Measurements from ENCODE around the gene CST9. TPM values are rescaled to one million over a fixed set of nuclear protein-coding genes. Genes with fewer than 3 reads are reported as not detected.
"Not testable (repeated sequence)": the region's sequence is repeated elsewhere in the genome, so short reads cannot be mapped to it uniquely, and the experiment has no call there.

CST9 gene
- total RNA-seq, 1 experiment from 2014 or later, result not detected

DNA sequence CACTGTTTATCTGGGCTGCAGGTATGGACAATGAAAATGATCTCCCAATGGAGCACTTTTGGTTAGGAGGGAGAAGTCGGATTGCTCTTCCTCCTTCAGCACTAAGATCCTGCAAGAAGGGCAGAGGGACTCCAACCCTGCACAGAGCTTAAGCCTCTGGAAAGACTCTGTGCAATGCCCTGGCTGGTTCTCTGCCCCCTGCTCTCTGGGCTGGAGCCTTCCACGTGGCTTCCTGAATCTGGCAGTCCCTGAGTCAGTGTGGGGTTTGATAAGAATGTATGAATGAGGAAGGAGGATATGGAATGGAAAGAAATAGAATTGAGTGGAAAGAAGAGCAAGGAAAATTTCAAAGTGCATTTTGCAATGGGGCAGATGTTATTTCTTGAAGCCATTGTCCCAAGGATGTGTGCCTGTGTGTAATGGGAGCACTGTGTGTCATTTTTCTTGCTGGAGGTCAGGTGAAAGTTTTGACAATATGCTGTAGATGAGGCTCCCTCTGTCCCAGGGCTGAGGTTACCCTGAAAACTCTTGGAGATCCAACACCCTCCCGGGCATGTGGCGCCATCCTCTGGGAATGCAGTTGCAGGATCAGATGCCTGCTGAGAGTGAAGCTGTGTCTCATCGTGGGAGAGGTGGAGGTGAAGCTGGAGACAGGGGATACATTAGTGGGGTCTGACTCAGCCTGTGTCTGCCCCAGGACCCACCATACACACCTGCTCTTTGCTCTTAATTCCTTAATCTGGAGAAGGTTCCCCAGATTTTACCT is 21.1 kb downstream of the CST9 start:
- Histone ChIP-seq H3K4me1 (replicated peaks) (no peaks in the 10 kb centered on the region), H3K9me3 (replicated peaks) (no peaks in the 10 kb centered on the region), H3K27me3 (replicated peaks) (no peaks in the 10 kb centered on the region), H3K36me3 (no peaks in the 10 kb centered on the region), H3K4me3 (no peak overlapping the region), H3K27ac (no peak overlapping the region)
- DNase-seq (ENCODE audit: low read depth in 1 of 2, low spot score in 2 of 2), result no peak

DNA sequence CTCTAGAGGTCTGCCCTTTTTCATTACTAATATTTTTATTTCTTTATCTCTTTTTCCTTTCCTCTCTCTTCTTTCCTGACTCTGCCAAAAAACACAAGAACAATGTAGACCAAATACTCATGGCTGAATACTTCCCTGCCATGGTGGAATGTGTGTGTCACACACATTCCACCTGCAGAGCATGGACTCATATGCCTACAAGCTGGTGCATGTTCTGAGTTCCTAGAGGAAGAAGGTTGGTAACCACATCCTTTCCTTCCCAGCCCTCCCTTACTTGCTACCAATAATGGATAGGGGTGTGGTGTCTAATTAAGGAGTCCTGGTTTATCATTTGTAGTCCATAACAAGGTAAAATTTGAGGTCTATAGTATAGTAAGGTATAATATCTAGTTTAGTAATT is 22.2 kb downstream of the CST9 start:
- no peaks in the 10 kb centered on the region for H3K36me3 ChIP-seq
- no peak overlapping the region for H3K27ac ChIP-seq
- no peaks in the 10 kb centered on the region for H3K4me1 ChIP-seq (replicated peaks)
- H3K9me3 ChIP-seq (replicated peaks), result no peaks in the 10 kb centered on the region
- no peaks in the 10 kb centered on the region for H3K27me3 ChIP-seq (replicated peaks)
- no peak for DNase-seq (ENCODE audit: low read depth in 1 of 2, low spot score in 2 of 2)
- H3K4me3 ChIP-seq, result no peak overlapping the region

DNA sequence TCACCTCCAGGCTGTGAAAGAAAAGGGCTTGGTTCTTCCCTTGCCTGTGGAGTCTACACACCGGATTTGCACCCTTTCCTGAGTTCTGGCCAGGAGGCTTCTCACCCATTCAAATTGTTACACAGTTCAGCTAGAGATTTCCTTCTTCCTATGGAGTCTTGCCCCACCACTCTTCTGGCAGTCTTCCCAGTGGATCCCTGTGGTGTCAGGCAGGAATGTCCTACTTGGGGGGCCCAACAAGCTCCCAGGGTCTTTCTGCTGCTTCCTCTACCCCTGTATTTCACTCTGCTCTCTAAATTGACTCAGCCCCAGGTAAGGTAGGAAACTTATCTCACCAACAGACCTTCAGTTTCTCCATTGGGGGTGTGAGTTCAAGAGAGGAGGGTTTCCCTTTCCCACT is 23.4 kb downstream of the CST9 start:
- no peaks in the 10 kb centered on the region for H3K36me3 ChIP-seq
- DNase-seq (ENCODE audit: low read depth in 1 of 2, low spot score in 2 of 2), result no peak
- H3K27ac ChIP-seq, result no peak overlapping the region
- no peak overlapping the region for H3K4me3 ChIP-seq
- H3K9me3 ChIP-seq (replicated peaks), result no peaks in the 10 kb centered on the region
- no peaks in the 10 kb centered on the region for H3K4me1 ChIP-seq (replicated peaks)
- no peaks in the 10 kb centered on the region for H3K27me3 ChIP-seq (replicated peaks)

DNA sequence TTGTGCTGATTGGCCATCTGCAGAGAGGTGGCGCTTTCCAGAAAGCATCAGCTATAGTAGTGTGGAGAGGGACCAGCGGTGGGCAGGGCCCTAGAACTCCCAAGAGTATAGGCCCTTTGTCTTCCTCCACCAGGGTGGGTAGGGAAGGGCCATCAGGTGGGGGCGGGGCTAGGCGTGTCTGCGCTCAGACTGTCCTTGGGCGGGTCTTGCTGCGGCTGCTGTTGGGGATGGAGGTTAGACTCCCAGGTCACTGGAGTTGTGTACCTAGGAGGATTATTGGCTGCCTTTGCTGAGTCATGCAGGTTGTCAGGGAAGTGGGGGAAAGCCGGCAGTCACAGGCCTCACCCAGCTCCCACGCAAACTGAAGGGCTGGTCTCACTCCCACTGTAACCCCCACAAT is 23.9 kb downstream of the CST9 start:
- DNase-seq (ENCODE audit: low read depth in 1 of 2, low spot score in 2 of 2); H3K4me1 ChIP-seq (replicated peaks); H3K4me3 ChIP-seq; H3K27ac ChIP-seq; H3K9me3 ChIP-seq (replicated peaks); H3K27me3 ChIP-seq (replicated peaks); H3K36me3 ChIP-seq: not testable (repeated sequence)

DNA sequence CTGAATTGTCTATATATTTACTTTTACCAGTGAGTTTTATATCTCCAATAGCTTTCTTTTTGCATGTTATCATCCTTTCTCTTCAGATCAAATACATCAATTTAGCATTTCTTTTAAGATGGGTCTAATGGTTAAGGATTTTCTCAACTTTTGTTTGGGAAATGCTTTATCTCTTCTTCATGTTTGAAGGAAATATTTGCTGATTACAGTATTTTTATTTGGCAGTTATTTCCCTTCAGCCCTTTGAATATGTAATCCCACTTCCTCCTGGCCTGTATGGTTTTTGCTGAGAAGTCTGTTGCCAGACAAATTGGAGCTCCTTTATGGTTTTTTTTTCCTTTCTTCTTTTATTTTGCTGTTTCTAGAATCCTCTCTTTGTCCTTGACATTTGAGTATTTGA is 30.7 kb downstream of the CST9 start:
- Histone ChIP-seq H3K4me3 (no peak overlapping the region), H3K36me3 (no peaks in the 10 kb centered on the region), H3K4me1 (replicated peaks) (no peaks in the 10 kb centered on the region), H3K27ac (no peak overlapping the region), H3K27me3 (replicated peaks) (peaks cover 4% of the 10 kb centered on the region; the same call in 1 of the 2 replicates), H3K9me3 (replicated peaks) (no peaks in the 10 kb centered on the region)
- no peak for DNase-seq (ENCODE audit: low read depth in 1 of 2, low spot score in 2 of 2)

DNA sequence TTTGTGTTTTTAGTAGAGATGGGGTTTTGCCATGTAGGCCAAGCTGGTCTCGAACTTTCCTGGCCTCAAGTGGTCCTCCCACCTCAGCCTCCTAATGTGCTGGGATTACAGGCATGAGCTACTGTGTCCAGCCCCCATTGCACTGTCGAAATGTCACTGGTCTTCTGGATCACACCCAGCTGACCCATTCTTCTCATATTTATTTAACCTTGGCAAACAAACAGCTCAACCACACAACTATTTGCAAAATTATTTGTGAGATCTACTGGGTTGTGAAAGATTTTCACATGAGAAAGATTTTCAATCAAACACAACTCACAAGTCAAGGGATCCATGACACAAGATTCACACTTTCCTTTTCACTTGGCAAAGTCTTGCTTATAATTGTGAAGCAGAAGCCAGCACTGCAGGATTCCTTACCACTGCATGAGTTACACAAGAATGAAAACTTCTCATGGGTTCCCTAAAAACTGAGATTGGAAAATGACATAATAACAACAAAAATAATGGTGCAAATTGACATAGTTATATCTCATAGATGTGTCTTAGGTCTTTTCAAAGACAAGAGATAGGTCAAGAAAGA is 35.4 kb downstream of the CST9 start:
- H3K27me3 ChIP-seq (replicated peaks), result peaks cover 9% of the 10 kb centered on the region
- H3K4me3 ChIP-seq, result no peak overlapping the region
- no peak for DNase-seq (ENCODE audit: low read depth in 1 of 2, low spot score in 2 of 2)
- H3K9me3 ChIP-seq (replicated peaks), result no peaks in the 10 kb centered on the region
- no peak overlapping the region for H3K27ac ChIP-seq
- H3K4me1 ChIP-seq (replicated peaks), result no peaks in the 10 kb centered on the region
- no peaks in the 10 kb centered on the region for H3K36me3 ChIP-seq

DNA sequence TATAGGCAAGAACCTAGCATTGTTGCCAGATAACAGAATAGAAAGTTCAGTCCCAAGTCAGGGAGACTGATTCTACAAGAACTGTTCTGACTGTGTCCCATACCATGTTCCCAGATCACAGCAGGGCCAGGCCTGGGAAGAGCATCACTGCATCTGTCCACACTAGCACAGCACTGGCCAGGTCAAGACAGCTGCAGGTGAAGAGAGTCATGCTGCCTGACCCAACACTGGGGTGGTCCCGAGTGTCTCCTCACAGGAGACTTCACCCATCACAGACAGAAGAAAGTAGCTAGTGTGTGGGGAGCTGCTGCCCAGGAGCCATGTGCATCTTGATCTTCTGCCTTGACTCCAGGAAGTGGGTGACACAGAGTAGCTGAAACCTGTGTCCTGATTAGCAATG is 36.1 kb downstream of the CST9 start:
- Histone ChIP-seq H3K36me3 (no peaks in the 10 kb centered on the region), H3K27me3 (replicated peaks) (peaks cover 9% of the 10 kb centered on the region), H3K9me3 (replicated peaks) (no peaks in the 10 kb centered on the region), H3K4me1 (replicated peaks) (no peaks in the 10 kb centered on the region), H3K27ac (no peak overlapping the region), H3K4me3 (no peak overlapping the region)
- no peak for DNase-seq (ENCODE audit: low read depth in 1 of 2, low spot score in 2 of 2)

DNA sequence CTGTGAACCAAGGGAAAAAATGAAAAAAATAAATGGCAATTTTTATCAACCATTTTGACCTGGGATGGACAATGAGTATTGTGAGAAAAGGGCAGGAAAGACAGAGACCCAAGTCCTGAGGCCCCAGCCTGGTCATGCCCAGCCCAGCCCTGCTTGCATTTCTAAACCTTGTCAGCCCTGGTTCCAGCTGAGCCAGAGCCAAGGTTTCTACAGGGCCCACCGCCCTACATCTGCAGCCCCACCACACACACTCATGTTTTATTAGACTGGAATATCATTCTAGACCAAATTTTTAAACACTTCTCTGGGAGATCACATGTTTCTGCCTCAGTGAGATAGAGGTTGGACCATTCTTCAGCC is 36.8 kb downstream of the CST9 start:
- no peak for DNase-seq (ENCODE audit: low read depth in 1 of 2, low spot score in 2 of 2)
- Histone ChIP-seq H3K36me3 (no peaks in the 10 kb centered on the region), H3K27me3 (replicated peaks) (peaks cover 9% of the 10 kb centered on the region), H3K27ac (no peak overlapping the region), H3K9me3 (replicated peaks) (no peaks in the 10 kb centered on the region), H3K4me3 (no peak overlapping the region), H3K4me1 (replicated peaks) (no peaks in the 10 kb centered on the region)

DNA sequence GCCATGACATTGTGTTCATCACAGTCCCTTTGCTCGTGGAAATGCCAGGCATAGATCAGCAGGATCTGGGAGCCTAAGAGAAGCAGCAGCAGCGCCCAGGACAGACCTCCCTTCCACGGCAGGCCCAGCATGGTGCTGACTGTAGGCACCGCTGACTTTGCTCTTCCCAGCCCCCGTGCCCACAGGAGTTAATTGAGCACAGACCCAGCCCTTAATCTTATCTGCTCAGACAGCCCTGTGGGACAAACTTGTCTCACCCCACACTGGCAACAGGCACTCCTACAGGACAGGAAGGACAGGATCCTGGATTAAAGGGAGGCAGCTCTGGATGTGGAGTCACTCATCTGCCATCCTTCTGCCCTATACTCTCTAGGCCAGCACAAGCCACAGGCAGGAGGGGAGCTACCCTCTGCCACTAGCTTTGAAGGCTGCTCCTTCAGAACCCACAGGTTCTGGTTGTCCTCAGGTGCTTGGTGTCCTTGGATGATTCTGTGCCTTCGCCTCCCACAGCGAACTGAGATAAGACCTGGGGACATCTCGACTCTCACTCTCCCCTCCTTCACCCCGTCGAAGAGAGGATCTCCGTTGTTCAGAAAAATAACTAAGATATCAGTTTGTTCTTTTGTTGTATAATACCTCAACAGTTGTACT is 37.3 kb downstream of the CST9 start, which contains the start of gene CST9L:
Gene CST9L, minus strand, starts transcription at position 165 of the 651 bp plus-strand sequence. Its CDS starts 34 bp downstream, at position 131.
- Histone ChIP-seq H3K4me1 (replicated peaks) (no peaks in the 10 kb centered on the region), H3K4me3 (no peak within 1 kb of the TSS), H3K9me3 (replicated peaks) (no peaks in the 10 kb centered on the region), H3K36me3 (no peaks in the 10 kb centered on the region), H3K27me3 (replicated peaks) (peaks cover 9% of the 10 kb centered on the region), H3K27ac (no peak within 1 kb of the TSS)
- no peak for DNase-seq (ENCODE audit: low read depth in 1 of 2, low spot score in 2 of 2)

DNA sequence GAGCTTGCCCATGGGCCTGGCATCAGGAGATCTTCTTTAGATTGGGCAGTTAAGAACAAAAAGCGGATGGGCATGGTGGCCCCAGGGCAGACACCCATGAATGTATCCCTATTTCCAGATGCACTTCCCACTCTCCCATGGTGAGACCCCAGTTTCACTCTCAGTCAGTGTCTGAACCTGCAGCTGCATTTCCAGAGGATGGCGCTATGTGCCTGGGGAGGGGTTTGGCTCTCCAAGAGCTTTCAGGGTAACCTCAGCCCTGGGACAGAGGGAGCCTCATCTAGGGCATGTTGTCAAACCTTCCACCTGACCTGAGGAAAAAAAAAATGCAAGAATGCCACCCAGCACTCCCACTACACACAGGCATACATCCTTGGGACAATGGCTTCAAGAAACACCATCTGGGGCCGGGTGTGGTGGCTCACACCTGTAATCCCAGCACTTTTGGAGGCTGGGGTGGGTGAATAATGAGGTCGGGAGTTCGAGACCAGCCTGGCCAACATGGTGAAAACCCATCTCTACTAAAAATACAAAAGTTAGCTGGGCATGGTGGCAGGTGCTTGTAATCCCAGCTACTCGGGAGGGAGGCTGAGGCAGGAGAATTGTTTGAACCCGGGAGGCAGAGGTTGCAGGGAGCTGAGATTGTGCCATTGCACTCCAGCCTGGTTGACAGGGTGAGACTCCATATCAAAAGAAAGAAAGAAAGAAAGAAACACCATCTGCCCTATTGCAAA is 39.4 kb downstream of the CST9 start:
- H3K27me3 ChIP-seq (replicated peaks), result peaks cover 5% of the 10 kb centered on the region; the same call in 1 of the 2 replicates
- H3K4me1 ChIP-seq (replicated peaks), result no peaks in the 10 kb centered on the region
- H3K9me3 ChIP-seq (replicated peaks), result no peaks in the 10 kb centered on the region
- H3K4me3 ChIP-seq, result no peak overlapping the region
- DNase-seq (ENCODE audit: low read depth in 1 of 2, low spot score in 2 of 2), result no peak
- no peak overlapping the region for H3K27ac ChIP-seq
- H3K36me3 ChIP-seq, result no peaks in the 10 kb centered on the region

DNA sequence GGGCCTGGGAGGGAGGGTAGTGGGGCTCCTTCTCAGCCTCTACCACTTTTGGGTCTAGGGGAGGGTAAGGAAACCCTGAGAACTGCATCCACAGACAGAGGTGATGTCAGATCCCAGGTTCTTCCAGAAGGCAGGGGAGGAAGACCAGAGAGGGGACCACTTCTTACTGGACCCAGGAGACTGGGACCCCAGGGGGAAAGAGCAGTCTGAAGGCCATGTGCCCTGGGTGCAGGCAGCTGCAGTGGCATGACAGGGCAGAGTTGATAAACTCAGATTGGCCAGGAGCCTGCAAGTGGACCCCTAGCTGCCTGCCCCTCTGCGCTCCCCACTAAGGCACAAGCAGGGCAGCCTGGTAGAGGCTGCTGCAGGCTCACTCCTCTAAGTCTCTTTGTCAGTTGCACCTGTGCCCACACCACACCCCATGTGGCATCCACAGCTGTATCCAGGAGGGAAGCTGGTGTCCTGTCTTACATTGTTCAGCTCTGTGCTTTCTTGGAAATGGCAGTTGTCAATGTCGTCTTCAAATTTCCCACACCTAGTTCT is 40.1 kb downstream of the CST9 start:
- Histone ChIP-seq H3K4me3 (no peak overlapping the region), H3K36me3 (no peaks in the 10 kb centered on the region), H3K27me3 (replicated peaks) (peaks cover 5% of the 10 kb centered on the region; the same call in 1 of the 2 replicates), H3K9me3 (replicated peaks) (no peaks in the 10 kb centered on the region), H3K27ac (no peak overlapping the region), H3K4me1 (replicated peaks) (no peaks in the 10 kb centered on the region)
- no peak for DNase-seq (ENCODE audit: low read depth in 1 of 2, low spot score in 2 of 2)

DNA sequence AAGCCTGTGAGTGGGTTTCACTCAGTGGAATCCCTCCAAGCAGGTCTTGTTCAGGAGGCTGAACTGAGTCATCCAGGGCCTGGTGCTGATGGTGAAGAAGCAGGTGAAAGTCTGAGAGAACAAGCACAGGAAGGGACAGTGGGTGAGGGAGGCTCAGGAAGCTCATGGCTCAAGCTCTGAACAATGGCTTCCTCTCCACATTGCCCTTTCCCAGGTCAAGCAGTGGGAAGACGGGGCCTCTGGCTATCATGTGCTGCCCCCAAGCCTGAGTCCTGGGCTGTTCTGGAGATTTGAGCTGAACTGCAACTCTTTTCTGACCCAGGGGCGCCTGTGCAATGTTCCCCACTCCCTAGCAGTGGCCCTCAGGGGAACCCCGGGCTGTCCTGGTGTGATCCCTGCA is 40.8 kb downstream of the CST9 start:
- no peaks in the 10 kb centered on the region for H3K36me3 ChIP-seq
- no peak for DNase-seq (ENCODE audit: low read depth in 1 of 2, low spot score in 2 of 2)
- H3K4me3 ChIP-seq, result no peak overlapping the region
- H3K9me3 ChIP-seq (replicated peaks), result no peaks in the 10 kb centered on the region
- H3K27ac ChIP-seq, result no peak overlapping the region
- no peaks in the 10 kb centered on the region for H3K4me1 ChIP-seq (replicated peaks)
- H3K27me3 ChIP-seq (replicated peaks), result peaks cover 5% of the 10 kb centered on the region; the same call in 1 of the 2 replicates

DNA sequence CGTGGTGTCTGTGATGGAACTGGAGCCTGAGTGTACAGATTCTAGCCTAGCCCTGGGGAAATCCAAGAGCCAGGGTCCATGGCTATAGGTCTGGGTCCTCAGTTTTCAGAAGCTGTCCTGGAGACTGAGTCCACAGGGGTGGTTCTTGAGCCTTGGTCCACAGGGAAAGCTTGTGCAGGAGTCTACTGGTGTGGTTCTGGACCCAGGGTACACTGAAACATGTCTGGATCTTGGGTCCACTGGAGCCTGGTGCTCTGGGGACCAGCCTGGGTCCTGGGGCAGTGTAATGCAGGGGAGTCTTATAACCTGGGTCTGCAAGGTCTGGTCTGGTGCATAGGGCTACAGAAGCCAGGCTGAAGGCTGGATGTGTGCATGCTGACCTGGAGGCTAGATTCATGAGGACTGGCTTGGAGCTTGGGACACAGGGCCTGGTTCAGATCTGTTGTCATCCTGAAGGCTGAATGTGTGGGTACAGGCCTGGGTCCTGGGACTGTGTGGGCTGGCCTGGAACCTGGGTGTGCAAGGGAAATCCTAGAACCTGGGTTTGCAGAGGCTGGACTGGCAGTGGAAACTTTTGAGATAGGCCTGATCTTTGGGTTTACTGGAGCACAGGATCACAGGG is 42.9 kb downstream of the CST9 start:
- no peak for DNase-seq (ENCODE audit: low read depth in 1 of 2, low spot score in 2 of 2)
- Histone ChIP-seq H3K36me3 (no peaks in the 10 kb centered on the region), H3K4me1 (replicated peaks) (no peaks in the 10 kb centered on the region), H3K27ac (no peak overlapping the region), H3K27me3 (replicated peaks) (peaks cover 4% of the 10 kb centered on the region; the same call in 1 of the 2 replicates), H3K9me3 (replicated peaks) (no peaks in the 10 kb centered on the region), H3K4me3 (no peak overlapping the region)

Measured in SJSA1 (cell line).